Stimulated activated CD4-positive, alpha-beta T cell treated with anti-CD3 and anti-CD28 coated beads, TNF-alpha, amount 100 ng/mL, for 24 hours (primary cell): Measurements from ENCODE around the gene APMAP.

Experiments used
- DNase-seq, 3 experiments: peaks; one replicate each; pipeline ENCODE4 v3.0.0-alpha.2; 2020; ENCODE audit warnings: low read depth in 3 of 3

The APMAP gene

GRCh38 chr20:25025091-25025861 is 32.7 kb upstream of the APMAP start:
- no peak for DNase-seq

GRCh38 chr20:25024171-25024570 is 31.6 kb upstream of the APMAP start:
- DNase-seq, result no peak

DNA sequence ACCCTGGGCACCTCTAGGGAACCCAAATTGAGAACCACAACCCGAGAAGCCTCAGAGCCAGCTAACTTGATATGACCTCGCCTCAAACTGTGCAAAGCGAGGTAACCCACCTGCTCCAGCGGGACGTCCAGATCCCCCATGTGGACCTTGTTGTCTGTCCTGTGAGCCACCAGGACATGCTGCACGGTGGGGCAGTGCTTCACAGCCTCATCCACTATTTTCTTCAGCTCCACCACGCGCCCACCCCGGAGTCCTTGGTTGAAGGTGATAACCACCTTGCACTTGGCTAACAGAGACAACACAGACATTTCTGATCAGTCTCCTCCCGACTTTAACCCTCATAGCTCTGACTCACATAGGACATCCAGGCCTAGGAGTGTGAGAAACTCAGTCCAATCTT is 30.8 kb upstream of the APMAP start:
- DNase-seq, result no peak

GRCh38 chr20:25022680-25023079 is 30.1 kb upstream of the APMAP start:
- DNase-seq, result no peak

GRCh38 chr20:25021336-25021735 is 28.8 kb upstream of the APMAP start:
- DNase-seq, result no peak

GRCh38 chr20:25020901-25021301 is 28.4 kb upstream of the APMAP start:
- DNase-seq, result no peak

DNA sequence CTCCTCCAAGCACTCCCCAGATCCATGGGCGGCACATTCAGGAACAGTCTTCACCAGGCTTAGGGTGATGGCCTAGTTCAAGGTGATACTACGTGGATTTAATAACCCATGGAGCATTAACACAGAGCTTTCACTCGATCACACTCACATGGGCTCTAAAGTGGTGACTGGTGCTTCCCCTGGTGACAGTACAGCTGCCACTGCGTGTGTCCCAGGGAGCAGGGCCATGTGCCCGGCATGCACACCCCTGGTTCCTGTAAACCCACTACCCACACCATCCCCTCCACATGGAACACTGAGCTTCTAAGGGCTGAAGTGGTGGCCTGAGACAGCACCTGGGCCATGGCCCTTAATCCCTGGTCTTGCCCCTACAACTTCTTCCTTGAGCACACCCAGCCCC is 27.8 kb upstream of the APMAP start:
- no peak for DNase-seq

DNA sequence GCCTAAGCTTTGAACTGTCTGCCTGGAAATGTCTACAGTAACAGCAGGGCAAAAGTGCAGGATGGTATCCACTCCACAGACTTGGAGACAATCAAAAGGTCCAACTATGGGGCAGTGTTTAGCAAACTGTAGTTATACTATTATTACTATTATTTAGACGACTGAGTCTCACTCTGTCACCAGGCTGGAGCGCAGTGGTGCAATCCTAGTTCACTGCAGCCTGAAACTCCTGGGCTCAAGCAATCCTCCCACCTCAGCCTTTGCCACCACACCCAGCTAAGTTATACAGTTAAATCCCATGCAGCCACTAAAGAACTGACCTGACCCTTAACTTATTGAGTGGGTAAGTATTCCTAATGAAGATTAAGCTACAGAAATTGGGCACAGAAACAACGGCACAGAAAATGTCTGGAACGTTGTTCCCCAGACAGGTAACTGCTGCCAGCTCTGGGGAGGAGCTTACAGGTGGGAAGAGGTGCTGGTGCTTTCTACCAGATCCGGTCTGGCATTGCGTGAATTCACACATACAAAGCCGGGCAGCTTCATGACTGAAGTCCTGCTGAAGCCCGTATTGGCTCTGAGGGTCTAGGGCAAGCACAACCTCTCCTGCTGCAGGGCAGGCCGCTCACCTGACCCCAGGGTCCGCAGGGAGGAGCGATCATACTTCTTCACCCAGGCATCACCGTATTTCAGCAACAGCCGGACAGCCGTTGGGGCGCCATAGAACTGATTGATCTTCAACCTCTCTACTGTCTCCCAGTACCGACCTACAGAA is 27.0 kb upstream of the APMAP start:
- DNase-seq, result no peak

DNA sequence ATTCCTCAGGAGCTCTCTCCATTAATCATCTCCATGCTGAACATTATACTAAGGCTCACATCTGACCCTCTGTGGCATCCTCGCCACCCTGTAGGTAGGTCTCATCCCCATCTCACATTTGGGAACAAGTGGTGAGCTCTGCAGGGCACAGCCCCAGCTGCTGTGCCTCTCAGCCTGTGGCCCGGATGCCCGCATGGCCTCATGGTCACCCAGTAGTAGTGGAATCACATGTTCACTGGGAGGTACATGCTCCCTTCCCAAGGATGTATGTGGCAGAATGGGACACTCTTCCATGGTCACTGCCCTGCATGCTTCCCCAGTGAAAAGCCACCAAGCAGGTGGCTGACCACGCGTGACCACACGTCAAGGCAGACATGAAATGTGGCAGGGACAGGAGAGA is 26.3 kb upstream of the APMAP start:
- DNase-seq, result no peak

DNA sequence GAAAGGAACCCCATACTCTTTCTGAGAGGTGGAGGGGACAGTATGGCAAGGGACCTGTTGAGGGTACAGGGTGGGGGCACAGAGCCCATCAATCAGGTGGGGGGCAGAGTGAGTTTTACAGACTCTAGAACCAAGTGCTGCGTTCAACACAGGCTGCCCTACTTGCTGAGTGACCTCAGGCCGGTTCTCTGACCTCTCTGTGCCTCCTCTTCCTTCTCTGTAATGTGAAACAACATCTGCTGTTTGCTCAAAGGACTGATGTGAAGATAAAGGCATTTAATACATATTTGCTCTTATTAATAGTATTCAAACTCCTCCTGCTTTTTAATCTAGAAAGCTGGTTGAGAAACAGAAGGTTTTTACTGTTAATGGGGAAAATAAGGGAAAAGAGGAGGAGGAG is 25.9 kb upstream of the APMAP start:
- no peak for DNase-seq

DNA sequence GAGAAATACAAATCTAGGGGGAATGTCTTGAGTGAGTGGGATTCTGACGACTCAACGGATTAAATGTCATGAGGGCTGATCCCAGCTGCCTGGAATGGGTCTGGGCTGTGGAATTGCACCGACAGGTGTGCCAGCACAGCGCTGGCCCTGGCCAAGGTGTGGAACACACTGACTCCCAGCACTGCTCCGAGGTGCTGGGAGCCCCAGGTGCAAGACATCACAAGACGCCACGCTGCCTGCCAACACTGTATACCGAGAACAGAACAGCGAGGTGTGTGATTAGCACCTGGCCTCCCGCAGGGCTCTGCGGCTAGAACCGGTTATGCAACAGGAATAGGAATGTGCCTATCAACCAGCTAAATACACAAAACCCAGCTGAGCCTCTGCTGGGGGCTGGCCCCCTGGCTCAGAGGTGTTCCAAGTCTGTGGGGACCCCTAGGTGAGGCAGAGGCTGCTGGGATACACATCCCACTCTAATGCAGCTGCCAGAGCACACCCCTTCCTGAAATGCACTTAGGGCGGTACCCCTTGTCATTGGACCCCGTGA is 24.8 kb upstream of the APMAP start:
- DNase-seq, result no peak

DNA sequence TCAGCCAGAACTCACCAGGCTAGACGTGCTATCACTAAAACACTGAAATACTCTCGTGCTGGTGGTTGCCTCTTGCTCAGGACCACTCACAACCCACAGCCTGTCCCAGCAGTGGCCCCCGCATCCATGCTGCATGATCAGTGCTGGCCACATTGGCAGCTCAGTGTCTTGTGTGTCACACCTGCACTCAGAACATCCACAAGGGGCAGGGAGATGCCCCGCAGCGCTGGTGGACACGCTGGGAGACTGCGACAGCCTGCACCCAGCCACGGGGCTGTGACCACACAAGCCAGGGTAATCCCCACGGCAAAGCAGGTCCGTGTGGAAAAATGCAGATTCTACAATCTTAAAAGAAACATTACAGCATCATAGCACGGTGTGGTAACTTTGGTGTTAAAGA is 23.9 kb upstream of the APMAP start:
- no peak for DNase-seq

DNA sequence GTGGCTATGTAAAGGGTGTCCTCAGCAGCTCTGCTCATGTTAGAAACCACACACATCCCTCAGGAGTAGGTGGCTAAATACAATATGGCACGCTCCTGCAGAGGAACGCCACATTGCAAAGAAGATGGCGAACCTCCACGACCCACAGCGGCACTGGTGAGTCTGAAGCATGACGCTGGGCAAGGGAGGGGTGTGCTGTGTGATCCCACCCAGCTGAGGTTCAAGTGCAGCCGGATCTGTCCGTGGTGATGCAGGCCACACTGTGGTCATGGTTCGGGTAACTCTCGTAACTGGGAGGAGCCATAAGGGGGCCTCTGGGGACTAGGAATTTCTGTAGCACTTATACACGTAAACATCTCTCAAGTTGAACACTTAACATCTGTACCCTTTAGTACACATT is 23.4 kb upstream of the APMAP start:
- no peak for DNase-seq

GRCh38 chr20:25014816-25015215 is 22.3 kb upstream of the APMAP start:
- no peak for DNase-seq

- DNase-seq, result no peak
These were observed 21.2 kb upstream of the APMAP start for GRCh38 chr20:25013478-25014380.

DNA sequence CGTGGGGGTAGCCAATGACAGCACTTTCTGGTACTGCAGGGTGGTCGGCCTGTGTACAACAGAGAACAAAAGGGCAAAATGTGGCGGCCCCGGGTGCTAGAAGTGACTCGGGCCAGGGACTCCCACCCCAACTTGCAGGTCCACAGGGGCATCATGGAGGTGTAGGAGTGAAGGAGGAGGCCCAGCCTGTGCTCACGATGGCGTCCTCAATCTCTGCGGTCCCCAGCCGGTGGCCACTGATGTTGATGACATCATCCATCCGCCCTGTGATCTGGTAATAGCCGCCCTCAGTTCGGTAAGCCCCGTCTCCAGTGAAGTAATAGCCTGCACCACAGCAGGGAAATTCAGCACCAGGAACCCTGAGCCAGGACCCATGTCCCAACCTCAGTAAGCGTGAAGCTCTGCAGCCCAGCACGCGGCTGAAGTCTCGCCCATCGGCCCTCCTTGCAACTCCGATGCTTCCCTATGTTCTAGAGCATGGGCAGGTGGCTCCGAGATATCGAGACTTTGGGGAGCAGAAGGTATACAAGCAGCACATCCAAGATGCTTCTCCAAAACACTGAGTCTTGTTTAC is 20.2 kb upstream of the APMAP start:
- no peak for DNase-seq

- DNase-seq, result no peak
These were observed 19.3 kb upstream of the APMAP start for GRCh38 chr20:25011831-25012241.

- DNase-seq, result no peak
These were observed 18.7 kb upstream of the APMAP start for GRCh38 chr20:25011261-25011660.

DNA sequence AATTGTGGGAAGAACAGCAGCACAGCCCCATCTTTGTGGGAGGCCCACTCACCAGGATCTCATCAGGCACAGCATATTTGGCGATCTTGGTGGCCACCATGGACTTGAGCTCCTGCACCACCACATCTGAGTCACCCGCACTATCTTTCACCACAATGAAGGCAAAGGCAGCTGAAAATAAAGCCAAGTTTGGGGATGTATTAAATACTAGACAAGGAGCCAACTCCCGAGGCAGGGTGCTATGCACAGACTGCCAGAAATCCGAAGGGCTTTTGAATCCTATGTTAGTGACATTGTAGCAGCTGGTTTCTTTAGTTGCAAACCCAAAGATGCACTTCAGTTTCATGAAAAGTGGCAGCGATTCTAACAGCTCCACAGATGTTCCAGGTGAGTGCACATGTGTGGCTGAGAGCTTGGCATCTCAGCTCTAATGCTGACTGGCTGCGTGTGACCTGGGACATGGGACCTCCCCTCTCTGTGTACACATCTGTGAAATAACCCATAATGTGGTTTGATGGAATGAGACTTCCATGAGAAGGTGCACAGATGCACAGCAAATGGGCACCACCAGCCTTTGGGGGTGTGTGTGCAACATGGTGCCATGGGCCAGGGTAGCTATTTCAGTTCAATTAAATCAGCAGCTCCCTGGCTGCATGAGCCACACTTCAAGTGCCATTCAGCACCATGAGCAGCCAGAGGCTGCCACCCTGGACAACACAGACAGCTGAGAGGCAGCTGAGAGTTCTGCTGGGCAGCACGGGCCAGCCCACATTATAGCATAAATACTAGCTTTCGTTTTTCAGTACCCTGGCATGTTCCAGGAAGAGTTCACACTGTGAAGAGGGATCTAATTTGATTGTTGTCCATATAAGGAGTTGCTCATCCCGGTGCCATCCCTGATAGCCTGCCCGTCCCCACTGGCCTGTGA is 16.9 kb upstream of the APMAP start:
- no peak for DNase-seq

GRCh38 chr20:25008388-25009217 is 16.1 kb upstream of the APMAP start:
- no peak for DNase-seq
